ENCODE results near the gene RXRA.

Gene RXRA

DNA sequence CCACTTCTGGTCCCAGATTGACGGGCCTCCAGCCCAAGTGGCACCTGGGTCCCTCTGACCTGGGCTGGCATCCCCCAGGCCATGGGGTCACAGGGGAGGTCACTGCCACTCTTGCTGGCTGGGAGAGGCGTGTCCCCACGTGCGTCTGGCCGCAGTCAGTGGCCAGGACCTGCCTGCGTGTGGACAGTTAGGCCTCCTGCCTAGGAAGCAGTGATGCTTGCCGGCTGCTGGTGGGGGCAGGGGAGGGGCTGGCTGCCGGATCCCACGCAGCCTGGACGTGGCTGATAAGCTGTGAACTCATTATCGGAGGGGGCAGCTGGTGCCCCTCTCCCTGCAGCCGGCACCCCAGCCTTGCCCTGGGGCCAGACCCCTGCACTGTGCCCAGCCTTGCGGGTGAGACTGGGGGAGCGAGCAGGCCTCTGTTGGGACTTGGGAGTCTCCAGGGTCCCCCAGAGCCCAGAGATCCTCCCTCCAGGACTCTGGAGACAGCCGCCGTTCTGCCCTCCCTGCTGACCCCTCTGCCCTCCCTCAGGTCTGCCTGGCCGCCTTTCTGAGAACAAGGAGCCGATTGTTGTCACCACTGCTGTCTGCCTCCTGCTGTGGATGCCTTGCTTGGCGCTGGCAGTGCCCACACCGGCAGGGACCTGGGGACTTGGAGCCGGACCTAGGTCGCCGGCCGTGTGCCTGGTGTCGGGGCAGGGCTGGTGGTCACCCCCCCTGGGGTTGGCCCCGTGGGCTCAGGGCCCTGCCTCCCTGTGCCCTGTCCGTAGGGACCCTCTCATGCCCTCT lies 12.3 kb downstream of the RXRA start:
- TF ChIP-seq, protein P1, sequence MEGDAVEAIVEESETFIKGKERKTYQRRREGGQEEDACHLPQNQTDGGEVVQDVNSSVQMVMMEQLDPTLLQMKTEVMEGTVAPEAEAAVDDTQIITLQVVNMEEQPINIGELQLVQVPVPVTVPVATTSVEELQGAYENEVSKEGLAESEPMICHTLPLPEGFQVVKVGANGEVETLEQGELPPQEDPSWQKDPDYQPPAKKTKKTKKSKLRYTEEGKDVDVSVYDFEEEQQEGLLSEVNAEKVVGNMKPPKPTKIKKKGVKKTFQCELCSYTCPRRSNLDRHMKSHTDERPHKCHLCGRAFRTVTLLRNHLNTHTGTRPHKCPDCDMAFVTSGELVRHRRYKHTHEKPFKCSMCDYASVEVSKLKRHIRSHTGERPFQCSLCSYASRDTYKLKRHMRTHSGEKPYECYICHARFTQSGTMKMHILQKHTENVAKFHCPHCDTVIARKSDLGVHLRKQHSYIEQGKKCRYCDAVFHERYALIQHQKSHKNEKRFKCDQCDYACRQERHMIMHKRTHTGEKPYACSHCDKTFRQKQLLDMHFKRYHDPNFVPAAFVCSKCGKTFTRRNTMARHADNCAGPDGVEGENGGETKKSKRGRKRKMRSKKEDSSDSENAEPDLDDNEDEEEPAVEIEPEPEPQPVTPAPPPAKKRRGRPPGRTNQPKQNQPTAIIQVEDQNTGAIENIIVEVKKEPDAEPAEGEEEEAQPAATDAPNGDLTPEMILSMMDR (IDR thresholded peaks at IDR 0.05; ENCODE audit: insufficient read depth, low read length), result no peak
- TF ChIP-seq GABPA (IDR thresholded peaks at IDR 0.05; ENCODE audit: low read depth) (no peak), POLR2AphosphoS5 (IDR thresholded peaks at IDR 0.05; ENCODE audit: low read depth) (no peak), SPI1 (IDR thresholded peaks at IDR 0.05; ENCODE audit: borderline replicate concordance, low read depth) (no peak)
- TF ChIP-seq, protein P2, sequence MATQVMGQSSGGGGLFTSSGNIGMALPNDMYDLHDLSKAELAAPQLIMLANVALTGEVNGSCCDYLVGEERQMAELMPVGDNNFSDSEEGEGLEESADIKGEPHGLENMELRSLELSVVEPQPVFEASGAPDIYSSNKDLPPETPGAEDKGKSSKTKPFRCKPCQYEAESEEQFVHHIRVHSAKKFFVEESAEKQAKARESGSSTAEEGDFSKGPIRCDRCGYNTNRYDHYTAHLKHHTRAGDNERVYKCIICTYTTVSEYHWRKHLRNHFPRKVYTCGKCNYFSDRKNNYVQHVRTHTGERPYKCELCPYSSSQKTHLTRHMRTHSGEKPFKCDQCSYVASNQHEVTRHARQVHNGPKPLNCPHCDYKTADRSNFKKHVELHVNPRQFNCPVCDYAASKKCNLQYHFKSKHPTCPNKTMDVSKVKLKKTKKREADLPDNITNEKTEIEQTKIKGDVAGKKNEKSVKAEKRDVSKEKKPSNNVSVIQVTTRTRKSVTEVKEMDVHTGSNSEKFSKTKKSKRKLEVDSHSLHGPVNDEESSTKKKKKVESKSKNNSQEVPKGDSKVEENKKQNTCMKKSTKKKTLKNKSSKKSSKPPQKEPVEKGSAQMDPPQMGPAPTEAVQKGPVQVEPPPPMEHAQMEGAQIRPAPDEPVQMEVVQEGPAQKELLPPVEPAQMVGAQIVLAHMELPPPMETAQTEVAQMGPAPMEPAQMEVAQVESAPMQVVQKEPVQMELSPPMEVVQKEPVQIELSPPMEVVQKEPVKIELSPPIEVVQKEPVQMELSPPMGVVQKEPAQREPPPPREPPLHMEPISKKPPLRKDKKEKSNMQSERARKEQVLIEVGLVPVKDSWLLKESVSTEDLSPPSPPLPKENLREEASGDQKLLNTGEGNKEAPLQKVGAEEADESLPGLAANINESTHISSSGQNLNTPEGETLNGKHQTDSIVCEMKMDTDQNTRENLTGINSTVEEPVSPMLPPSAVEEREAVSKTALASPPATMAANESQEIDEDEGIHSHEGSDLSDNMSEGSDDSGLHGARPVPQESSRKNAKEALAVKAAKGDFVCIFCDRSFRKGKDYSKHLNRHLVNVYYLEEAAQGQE (IDR thresholded peaks at IDR 0.05; ENCODE audit: insufficient replicate concordance, low read depth), result no peak
- Histone ChIP-seq H3K4me3 (replicated peaks; ENCODE audit: insufficient read depth, low read length) (no peak overlapping the region), H3K27ac (replicated peaks) (peak overlapping the region; percentile 96), H3K27me3 (ENCODE audit: insufficient read depth, poor library complexity, severe bottlenecking) (no peaks in the 10 kb centered on the region)
- DNase-seq (ENCODE audit: low read depth in 1 of 2, low spot score in 1 of 2), result no peak

DNA sequence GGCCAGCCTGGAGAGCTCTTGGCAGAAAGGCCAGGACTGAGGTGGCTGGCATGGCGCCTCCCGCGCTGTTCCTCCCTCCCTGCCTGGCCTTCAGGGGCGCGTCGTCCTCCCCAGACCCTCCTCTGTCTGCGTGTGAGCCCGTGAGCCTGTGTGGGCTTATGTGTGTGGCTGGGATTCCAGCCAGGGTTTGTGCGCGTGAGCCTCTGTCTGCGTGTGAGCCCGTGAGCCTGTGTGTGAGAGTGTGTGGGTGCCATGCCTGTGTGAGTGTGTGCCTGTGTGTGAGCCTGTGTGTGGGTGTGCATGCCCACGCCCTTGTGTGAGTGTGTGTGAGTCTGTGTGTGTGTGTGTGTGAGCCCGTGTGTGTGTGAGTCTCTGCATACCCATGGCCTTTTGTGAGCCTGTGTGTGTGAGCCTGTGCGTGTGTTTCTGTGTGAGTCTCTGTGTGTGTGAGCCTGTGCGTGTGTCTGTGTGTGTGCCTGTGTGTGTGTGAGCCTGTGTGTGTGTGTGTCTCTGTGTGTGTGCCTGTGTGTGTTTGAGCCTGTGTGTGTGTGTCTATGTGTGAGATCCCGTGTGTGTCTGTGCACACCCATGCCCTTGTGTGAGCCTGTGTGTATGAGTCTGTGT lies 13.0 kb downstream of the RXRA start:
- TF ChIP-seq GABPA (IDR thresholded peaks at IDR 0.05; ENCODE audit: low read depth) (no peak), SPI1 (IDR thresholded peaks at IDR 0.05; ENCODE audit: borderline replicate concordance, low read depth) (no peak), POLR2AphosphoS5 (IDR thresholded peaks at IDR 0.05; ENCODE audit: low read depth) (no peak)
- TF ChIP-seq, protein P1 (IDR thresholded peaks at IDR 0.05; ENCODE audit: insufficient read depth, low read length), result no peak
- TF ChIP-seq, protein P2 (IDR thresholded peaks at IDR 0.05; ENCODE audit: insufficient replicate concordance, low read depth), result no peak
- no peak for DNase-seq (ENCODE audit: low read depth in 1 of 2, low spot score in 1 of 2)
- Histone ChIP-seq H3K4me3 (replicated peaks; ENCODE audit: insufficient read depth, low read length) (no peak overlapping the region), H3K27ac (replicated peaks) (peak overlapping the region; percentile 96), H3K27me3 (ENCODE audit: insufficient read depth, poor library complexity, severe bottlenecking) (no peaks in the 10 kb centered on the region)

DNA sequence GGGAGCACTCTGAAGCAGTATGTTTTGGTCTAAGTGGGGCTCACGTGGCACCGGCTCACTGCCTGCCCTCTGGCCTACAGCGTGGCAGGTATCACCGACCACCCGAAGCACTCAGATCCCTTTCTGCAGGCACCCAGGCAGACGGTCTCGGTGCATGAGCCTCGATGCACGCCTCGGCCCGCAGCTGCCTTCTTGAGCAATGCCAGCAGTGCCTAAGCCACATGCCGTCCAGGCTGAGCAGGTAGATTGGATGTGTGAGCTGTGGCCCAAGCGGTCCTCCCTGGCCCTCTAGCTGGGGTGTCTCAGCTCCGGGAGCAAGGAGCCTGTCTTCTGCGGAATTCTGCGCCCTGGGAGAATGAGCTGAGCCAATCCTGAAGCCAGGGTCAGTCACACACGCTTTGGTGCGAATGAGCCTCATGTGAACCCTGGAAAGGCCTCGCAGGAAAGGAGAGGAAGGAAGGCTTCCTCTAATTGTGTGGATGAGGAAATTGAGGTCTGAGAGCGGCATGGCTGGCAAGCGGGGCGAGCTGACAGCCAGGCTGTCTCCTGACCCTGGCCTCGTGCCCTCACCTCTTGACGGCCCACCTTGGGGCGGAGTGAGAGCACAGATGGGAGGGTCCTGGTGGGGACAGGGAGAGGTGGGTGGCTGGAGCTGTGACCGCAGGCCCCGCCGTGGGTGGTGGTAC lies 14.4 kb downstream of the RXRA start:
- Histone ChIP-seq H3K4me3 (replicated peaks; ENCODE audit: insufficient read depth, low read length) (no peak overlapping the region), H3K27me3 (ENCODE audit: insufficient read depth, poor library complexity, severe bottlenecking) (no peaks in the 10 kb centered on the region), H3K27ac (replicated peaks) (peak overlapping the region; percentile 96)
- TF ChIP-seq POLR2AphosphoS5 (IDR thresholded peaks at IDR 0.05; ENCODE audit: low read depth) (peak; percentile 79; the same call in 1 of the 2 replicates), SPI1 (IDR thresholded peaks at IDR 0.05; ENCODE audit: borderline replicate concordance, low read depth) (peak; percentile 86), GABPA (IDR thresholded peaks at IDR 0.05; ENCODE audit: low read depth) (no peak)
- TF ChIP-seq, protein P2 (IDR thresholded peaks at IDR 0.05; ENCODE audit: insufficient replicate concordance, low read depth), result peak; percentile 35
- TF ChIP-seq, protein P1 (IDR thresholded peaks at IDR 0.05; ENCODE audit: insufficient read depth, low read length), result no peak
- DNase-seq (ENCODE audit: low read depth in 1 of 2, low spot score in 1 of 2), result peak in 1 of 2 experiments; percentile 90
